ENCODE data around the gene SLC35F1.

SLC35F1 gene

DNA sequence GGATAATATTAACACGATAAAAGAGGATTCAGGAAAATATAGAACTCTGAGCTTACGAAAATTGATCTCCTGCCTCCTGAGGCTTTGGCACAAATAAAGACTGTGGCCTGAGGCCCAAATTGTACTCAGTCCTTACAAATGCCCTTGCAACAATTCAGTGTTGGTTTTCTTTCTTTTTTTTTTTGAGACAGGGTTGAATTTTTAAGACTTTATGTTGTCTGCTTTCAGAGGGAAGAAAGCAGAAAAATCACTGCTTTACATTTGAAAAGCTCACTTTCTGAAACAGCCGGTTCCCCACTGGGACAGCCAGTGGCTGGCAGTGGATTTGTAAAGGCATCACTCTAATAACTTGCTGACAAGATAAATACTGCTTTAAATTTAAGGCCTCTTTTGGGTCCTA is 290.5 kb downstream of the SLC35F1 start:
- DNase-seq (ENCODE audit: low read depth), result no peak

DNA sequence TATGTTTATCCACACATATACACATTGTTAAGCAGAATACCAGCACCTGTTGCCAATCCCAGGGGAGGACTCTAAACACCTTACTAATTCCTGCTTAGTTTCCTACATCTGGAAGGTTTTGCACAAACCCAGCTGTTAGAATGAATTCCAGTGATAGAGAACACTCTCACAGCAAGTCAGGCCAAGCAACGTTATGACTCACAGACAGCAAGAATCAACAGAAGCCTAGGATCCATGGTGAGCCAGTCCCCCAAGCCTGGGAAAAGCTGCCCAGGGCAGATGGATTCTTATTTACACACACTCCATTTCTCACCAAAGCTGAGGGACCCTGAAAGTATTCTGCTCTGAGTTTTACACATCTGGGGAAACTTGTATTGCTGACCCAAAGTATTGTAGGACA is 291.7 kb downstream of the SLC35F1 start:
- no peak for DNase-seq (ENCODE audit: low read depth)

DNA sequence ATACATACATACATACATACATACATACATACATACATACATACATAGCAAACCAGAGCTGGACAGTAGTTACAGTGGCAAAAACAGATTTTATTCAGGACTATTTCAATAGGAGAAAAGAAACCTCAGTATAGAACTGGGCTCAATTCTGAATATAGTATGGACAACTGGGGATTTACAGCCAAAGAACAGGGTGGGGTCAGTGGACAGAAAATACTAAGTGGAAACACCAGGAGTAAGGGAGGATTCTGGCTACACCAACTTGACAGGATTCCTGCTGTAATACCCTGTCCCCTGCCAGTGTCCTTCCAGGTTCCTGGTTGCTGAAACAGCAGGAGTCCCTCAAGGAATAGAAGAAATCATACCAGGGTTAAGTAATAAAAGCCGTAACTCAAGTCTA is 293.1 kb downstream of the SLC35F1 start:
- no peak for DNase-seq (ENCODE audit: low read depth)

DNA sequence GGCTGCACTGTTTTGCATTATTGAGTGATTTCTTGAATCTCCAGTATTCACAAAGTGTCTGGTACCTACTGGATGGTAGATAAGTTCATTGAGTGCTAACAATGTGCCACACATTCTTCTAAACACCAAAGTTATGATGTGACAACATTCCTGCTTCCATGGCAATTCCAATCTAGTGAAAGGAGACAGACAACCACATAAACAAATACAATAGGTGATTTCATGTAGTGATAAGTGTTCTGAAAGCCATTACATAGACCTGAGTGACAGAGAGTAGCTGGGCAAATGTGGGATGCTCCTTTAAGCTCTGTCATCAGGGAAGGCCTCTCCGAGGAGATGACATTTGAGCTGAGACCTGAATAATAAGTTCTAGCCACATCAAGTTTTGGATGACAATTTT is 295.5 kb downstream of the SLC35F1 start:
- DNase-seq (ENCODE audit: low read depth), result no peak

DNA sequence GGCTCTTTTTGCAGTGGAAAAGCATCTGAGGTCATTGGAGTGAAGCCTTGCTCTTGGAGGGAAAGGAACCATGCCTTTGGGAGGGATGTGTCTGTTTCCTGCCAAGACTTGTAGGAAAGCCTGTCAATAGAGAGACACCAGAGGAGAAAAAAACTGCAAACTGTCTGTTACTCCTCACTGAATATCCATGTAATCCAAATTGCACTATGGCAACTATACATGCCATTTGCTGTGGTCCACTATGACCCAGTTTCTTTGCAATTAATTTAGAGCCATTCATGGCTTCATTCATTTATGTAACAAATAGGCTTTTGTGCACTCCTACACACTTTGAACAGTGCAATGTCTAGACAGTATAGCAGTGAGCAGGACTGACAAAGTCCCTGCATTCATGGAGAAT is 296.5 kb downstream of the SLC35F1 start:
- no peak for DNase-seq (ENCODE audit: low read depth)

DNA sequence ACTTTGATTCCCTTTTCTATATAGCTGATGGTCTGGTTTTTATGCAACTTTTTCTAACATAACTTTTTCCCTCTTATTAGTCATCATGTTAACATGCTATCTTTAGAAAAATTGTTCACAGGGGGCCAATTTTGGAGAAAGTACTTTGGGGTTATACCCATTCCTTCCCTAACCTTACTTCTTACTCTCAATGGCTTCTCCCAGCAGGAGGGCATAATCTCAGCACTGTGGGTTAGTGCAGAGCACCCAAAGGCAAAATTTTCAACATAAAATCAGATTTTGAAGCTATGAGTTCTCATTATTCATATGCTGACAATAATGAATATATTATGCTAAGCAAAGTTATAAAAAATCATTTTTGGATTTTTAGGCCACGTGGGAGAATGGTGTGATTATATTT is 299.2 kb downstream of the SLC35F1 start:
- no peak for DNase-seq (ENCODE audit: low read depth)

DNA sequence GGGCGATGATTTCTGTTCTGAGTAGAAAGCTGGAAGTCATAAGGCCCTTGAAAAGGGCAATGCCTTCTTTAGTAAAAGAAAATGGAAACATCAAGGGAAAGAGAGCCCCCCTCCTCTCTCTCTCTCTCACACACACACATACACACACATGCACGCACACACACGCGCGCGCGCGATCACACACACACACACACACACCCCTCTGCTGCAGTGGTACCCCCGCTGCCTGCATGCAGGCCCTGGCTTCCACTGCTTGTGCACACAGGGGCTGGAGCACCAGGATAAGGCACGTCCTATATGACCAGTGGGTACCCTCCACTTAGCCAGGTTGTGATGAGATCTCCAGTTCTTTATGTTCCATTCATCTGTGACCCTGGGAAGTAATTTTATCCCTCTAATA is 300.9 kb downstream of the SLC35F1 start:
- no peak for DNase-seq (ENCODE audit: low read depth)

DNA sequence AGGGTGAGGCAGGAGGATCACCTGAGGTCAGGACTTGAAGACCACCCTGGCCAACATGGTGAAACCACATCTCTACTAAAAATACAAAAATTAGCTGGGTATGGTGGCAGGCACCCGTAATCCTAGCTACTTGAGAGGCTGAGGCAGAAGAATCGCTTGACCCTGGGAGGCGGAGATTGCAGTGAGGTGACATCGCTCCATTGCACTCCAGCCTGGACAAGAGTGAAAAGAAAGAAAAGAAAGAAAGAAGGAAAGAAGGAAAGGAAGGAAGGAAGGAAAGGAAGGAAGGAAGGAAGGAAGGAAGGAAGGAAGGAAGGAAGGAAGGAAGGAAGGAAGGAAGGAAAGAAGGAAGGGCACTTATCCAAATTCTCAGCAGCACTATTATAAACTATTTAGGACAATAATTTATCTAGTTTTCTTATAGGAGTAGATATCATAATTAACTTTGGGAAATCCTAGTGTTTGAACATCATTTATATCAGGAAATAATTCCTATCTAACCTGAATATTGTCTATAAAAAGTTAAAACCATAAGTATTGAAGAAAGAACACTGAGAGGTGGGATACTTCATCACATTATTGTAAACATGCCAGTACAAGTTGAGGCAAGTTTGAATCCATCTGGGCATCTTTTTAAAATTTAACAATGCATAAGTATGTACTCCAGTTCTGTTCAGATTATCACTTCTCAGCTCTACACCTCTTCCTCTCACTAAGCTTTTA is 305.5 kb downstream of the SLC35F1 start:
- DNase-seq (ENCODE audit: low read depth), result no peak

DNA sequence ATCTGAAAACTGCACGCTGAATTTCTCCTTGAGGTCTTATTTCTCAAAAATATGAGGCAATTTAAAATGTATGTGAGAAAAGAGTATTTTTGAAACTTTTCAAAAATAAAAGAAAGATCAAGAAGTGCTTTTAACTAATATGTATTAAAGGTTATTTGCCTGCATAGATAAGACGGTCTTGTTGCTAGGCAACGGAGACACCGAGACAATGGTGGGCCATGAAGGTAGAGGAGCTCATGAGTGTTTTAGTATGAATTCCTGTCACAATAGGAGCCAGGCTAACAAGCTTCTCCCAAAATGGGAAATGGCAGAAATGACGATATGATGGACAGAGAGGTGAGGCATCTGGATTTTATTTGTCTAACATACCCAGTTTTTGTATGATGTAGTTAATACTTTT is 308.2 kb downstream of the SLC35F1 start:
- no peak for DNase-seq (ENCODE audit: low read depth)

DNA sequence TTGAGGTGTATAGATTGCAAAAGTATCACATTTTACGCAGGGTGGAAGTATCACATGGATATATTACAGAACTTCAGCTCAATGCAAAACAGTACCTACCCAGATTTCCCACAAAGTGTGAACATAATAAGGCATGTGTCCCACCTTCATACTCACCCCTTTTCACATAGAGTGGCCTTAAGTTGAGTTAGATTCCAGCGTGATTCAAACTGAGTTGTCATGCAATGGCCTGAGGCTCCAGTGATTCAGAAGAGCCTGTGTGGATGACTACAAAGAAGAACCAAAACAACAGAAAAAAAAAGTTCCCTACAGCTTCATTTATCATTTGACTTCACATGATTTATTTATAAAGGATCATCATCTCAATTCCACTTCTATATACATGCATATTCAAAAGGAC is 309.7 kb downstream of the SLC35F1 start:
- no peak for DNase-seq (ENCODE audit: low read depth)

DNA sequence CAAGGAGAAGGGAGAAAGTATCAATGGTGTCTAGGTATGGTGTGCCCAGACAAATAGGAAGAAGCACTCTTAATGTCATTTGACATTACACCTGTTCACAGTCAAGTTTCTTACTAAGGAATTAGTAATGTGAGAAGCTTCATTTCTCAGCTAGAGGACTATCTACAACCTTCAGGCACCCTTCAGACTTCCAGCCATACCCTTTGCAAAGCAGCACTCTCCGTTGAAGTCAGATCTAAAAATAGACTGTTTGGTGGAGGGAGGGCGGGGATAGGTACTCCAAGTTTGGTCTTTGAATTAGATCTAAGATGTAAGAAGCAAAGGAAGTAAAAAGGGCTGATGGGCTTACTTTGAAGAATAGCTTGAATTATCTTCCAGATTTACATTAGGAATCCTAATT is 311.1 kb downstream of the SLC35F1 start:
- DNase-seq (ENCODE audit: low read depth), result no peak

DNA sequence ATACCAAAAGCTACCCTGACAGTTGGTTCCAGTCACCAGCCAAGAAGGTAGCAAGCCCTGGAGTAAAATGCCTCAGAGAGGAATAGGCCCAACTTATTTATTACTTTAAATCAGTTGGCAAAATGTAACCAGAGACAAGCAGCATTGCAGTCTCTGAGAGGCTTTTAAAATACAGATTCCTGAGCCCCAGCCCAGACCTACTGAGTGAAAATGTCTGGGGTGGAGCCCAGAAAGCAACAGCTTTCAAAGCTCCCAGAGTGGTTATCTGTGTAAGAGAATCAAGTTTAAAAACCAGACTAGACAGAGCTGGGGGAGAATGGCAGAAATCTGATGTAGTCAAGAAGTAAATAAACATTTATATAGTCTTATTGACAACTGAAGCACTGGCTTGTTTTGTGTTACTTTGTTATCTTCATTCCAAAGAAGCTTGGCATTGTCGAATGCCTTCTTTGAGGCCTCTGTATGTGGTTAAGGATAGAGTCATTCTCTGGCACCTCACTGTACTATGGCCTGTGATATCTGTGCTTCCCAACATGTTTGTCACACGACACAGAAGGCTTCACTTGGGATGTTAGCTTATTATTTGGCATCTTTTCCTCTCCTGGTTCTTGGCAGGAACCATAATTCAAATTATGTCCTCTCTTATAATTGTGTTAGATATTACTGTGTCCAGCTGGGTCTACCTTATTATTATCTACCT is 313.5 kb downstream of the SLC35F1 start:
- DNase-seq (ENCODE audit: low read depth), result no peak

DNA sequence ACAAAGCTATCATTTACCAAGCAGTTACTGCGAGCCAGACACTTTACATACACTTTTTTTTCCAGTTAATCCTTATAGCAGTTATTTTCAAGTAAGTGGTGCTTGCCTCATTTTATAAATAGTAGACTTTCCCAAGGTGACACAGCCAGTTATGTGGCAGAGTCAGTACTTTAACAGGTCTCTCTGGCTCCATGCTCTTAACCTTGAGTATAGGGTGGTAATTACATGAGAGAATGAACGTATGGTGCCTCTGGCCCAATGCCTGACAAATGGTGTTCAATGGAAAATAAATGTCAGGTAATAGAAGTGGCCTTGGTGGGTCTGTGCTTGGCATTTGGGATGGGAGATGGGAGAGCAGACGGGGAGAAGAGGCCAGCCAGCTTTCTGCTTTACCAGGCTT is 316.3 kb downstream of the SLC35F1 start:
- DNase-seq (ENCODE audit: low read depth), result no peak

DNA sequence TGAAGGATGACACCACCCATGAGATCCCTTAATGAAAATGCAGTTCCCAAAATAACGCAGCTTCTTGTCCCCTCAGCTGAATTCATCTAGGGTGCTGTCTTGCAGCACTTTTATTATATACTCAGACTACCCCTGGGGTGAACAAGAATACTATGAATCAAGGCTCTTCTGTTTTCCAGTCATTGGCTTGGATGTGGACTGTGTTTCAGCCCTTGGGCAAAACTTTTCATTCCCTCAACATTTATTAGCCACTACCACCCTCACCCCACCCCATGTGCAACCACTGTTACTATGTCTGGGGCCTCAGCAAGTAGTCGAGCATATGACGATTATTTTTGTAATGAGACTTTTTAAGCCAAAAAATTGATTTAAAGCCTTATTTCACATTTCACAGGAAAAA is 321.8 kb downstream of the SLC35F1 start:
- DNase-seq (ENCODE audit: low read depth), result no peak

DNA sequence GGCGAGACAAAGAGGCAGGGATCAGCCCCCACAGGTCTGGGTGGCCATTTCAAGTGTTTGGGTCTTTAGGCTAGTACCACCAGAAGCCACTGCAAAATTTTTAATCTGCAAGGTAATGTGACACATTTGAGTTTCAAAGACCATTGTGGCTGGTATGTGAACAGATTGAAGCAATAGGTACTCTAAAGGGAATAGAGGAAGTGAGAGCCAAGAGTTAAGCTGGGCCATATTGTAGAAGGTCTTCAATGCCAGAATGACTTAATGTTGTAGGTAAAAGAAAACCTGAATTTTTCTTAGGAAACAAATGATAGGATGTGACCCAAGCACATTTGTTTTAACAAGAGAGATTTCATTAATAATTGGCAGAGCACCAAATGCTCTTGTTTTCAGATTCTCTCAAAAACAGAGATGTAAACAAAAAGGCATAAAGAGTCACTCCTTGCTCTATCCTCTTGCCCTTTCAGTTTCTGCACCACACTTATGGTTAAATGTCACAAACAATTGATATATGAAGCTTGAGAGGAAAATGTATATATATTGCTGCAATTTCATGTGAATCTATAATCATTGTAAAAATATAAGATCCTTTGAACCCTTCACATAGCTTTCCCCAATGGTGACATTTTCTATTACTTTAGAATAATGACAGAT is 333.9 kb downstream of the SLC35F1 start:
- DNase-seq (ENCODE audit: low read depth), result no peak

DNA sequence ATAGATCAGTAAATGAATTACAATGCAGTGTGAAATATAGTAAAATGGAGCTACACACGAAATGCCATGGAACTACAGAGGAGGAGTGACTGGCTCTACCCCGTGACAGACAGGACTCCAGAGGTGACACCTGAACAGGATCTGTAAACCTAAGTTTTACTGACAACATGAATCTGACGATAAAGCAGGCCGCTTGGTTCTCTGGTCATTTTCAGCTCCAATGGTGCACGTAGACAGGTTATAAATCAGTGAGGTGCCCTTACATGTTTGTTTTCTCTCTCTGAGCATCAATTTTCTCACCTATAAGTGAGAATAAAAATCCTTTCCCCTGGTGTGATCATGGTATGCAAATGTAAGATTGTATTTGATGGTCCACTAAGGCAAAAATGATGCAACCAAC is 339.3 kb downstream of the SLC35F1 start:
- DNase-seq (ENCODE audit: low read depth), result no peak

DNA sequence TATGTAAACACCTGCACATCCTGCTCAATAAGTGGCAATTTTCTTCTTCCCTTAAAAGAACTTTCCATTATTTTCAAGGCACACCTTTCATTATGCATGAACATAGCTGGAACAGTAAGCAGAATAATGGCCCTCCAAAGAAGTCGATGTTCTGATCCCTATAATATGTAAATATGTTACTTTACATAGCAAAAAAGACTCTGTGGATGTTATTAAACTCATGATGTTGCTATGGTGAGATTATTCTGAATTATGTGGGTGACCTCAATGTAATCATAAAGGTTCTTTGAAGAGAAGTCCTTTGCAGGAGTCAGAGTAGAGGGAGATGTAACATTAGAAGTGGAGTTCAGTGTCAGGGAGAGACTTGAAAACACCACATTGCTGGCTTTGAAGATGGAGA is 341.1 kb downstream of the SLC35F1 start:
- no peak for DNase-seq (ENCODE audit: low read depth)

DNA sequence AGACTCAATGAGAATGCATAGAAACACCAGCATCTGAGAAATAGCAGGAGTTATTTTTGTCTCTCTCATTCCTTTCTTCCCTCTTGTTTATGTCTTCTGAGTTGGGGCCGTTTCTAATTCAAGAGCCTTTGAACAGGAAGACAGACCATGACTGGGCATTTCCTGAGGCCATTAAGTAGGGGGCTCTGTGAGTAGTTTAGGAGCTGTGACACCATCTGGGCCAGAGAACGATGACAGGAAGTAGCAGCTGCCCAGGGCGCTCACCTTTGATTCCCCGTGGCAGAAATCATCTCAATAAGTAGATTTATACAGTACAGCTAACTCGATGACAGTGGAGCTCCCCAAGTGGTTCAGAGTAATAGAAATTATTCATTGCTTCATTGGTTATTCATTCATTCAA is 342.6 kb downstream of the SLC35F1 start:
- DNase-seq (ENCODE audit: low read depth), result no peak

DNA sequence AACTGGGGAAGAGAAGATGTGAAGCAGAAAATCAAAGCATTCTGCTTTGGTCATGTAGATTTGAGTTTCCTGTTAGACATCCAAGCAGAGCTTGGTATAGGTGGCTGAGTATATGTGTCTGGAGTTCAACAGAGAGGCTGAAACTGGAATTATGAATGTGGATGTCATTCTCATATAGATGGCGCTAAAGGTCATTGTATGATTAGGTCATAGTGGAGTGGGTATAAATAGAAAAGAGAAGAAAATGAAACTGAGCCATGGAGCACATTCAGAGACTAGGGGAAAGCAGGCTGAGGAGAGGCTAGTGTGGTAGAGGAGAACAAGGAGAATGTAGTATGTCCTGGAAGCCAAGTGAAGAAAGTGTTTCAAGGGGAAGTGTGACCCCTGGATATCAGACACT is 345.4 kb downstream of the SLC35F1 start:
- no peak for DNase-seq (ENCODE audit: low read depth)

DNA sequence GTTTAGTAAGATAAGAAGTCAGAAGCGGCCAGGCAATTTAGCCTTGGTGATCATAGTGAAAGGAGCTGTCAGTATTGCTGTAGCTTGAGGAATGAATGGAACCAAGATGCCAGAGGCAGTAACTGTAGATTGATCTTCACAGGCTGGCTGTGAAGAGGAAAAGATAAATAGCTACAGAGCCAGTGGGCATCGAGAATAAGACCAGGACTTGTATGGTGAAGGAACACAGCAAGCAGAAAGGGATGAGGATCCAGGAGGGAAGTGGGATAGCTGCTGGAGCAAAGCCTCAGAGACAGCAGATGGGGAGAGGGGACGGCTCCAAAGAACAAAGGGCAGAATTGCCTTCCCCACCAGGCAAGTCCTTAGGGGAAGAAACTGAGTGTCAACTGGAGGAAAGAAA is 346.7 kb downstream of the SLC35F1 start:
- no peak for DNase-seq (ENCODE audit: low read depth)

DNA sequence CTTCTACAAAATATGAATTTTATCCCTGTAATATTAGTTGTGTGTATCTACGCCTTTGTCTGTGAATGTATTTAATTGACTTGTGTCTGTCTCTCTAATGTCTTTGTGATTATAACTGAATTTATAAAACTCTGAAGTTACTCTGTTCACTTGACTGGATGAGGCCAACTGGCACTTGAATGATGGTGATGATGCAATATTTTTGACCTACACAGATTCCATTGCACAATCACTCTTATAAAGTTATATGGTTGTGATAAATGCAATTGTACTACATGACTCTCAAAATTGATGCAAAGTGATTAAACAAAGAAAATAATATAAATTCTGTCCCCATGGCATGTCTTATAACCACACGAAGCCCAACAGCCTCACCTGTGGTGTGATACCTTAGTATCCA is 353.8 kb downstream of the SLC35F1 start:
- no peak for DNase-seq (ENCODE audit: low read depth)

DNA sequence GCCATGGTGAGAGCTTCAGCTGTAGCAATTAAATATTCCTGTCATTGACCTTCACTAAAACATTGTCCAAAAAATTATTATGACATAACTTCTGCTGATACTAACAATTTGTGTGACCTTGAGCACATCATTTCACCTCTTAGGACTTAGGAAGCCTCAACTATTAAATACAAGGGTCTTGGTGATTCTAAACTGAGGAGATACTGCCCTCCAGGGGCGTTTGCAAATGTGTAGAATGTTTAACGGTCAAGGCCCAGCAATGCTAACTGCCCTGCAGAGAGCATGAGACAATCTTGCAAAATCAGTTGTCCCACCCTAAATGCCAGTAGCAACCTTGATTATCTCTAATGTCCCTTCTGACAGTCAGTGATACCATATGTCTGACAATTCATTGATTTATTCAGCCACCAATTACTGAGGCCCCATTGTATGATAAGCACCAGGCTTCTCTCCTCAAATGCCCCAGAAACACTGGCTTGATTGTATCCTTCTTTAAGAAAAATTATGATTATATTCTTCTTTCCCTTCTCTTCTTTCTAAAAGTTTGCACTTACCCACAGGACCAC is 356.9 kb downstream of the SLC35F1 start:
- DNase-seq (ENCODE audit: low read depth), result no peak

DNA sequence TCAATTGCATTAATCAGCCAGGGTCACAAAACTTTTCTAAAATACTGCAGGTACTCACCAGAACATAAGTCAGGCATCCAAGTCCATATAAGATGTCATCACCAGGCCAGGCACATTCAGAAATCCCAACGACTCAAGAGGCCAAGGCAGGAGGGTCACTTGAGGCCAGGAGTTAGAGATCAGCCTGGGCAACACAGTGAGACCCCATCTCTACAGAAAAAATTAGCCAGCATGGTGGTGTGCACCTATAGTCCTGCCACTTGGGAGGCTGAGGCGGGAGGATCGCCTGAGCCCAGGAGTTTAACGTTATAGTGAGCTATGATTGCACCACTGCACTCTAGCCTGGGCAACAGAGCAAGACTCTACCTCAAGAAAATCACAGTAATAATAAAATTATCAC is 362.6 kb downstream of the SLC35F1 start:
- no peak for DNase-seq (ENCODE audit: low read depth)
